DOHH2 (cell line): ENCODE measurements around the gene SLC29A4.

Experiments
- H3F3A ChIP-seq: fragments of 200-600 bp; sonication (generic), shearing (Covaris generic); 2 replicates; pipeline ENCODE4 v1.6.0; 2016; ENCODE audit warnings: antibody characterized with exemption, mild to moderate bottlenecking; ENCODE audit not compliant: control insufficient read depth, insufficient read depth
- H3K27ac ChIP-seq: fragments of 200-600 bp; sonication (generic); 2 replicates; pipeline ENCODE4 v1.5.1; 2014; ENCODE audit warnings: low read depth, mild to moderate bottlenecking, low read length, moderate library complexity
- H3K27me3 ChIP-seq: fragments of 200-600 bp; sonication (generic); 2 replicates; pipeline ENCODE4 v1.6.1; 2014; ENCODE audit warnings: mild to moderate bottlenecking, low read length, mixed read lengths; ENCODE audit not compliant: control insufficient read depth
- H3K36me3 ChIP-seq: fragments of 200-600 bp; sonication (generic); 2 replicates; pipeline ENCODE4 v1.6.1; 2014; ENCODE audit warnings: mild to moderate bottlenecking, low read length, moderate library complexity, mixed read lengths; ENCODE audit not compliant: control insufficient read depth
- H3K4me1 ChIP-seq: fragments of 200-600 bp; sonication (generic); 2 replicates; pipeline ENCODE4 v1.6.1; 2014; ENCODE audit warnings: mild to moderate bottlenecking, low read length, mixed read lengths; ENCODE audit not compliant: control insufficient read depth
- H3K4me2 ChIP-seq: fragments of 200-600 bp; sonication (generic); 2 replicates; pipeline ENCODE4 v1.6.0; 2014; ENCODE audit warnings: mild to moderate bottlenecking, low read length, moderate library complexity
- H3K4me3 ChIP-seq: fragments of 200-600 bp; sonication (generic); 2 replicates; pipeline ENCODE4 v1.5.1; 2014; ENCODE audit warnings: mild to moderate bottlenecking, low read length, mixed read lengths
- H3K79me2 ChIP-seq: fragments of 200-600 bp; sonication (generic); 2 replicates; pipeline ENCODE4 v1.6.1; 2014; ENCODE audit warnings: mild to moderate bottlenecking, low read length, mixed read lengths; ENCODE audit not compliant: control insufficient read depth
- H3K9me2 ChIP-seq: fragments of 200-600 bp; sonication (generic); replicated peaks from 2 replicates; pipeline ENCODE4 v1.6.1; 2014; ENCODE audit warnings: mild to moderate bottlenecking, low read length, mixed read lengths; ENCODE audit not compliant: control insufficient read depth
- H3K9me3 ChIP-seq: fragments of 200-600 bp; sonication (generic); 2 replicates; pipeline ENCODE4 v1.6.1; 2014; ENCODE audit warnings: antibody characterized with exemption, low read length, mixed read lengths; ENCODE audit not compliant: control insufficient read depth, insufficient read depth
- H4K20me1 ChIP-seq: fragments of 200-600 bp; sonication (generic); 2 replicates; pipeline ENCODE4 v1.6.0; 2014; ENCODE audit warnings: low read depth, mild to moderate bottlenecking, antibody characterized with exemption, low read length, moderate library complexity; ENCODE audit not compliant: control insufficient read depth, insufficient read depth
- EZH2phosphoT487 ChIP-seq: fragments of 200-600 bp; sonication (generic); IDR thresholded peaks from 2 replicates; pipeline ENCODE4 v1.6.1; 2017; ENCODE audit warnings: borderline replicate concordance, mild to moderate bottlenecking, antibody characterized with exemption, low read length, moderate library complexity, mixed read lengths
- TF ChIP-seq, protein P1 (sequence below): fragments of 200-600 bp; sonication (generic); IDR thresholded peaks from one replicate; pipeline ENCODE4 v1.5.1; 2014; ENCODE audit warnings: antibody characterized with exemption, mild to moderate bottlenecking, low read depth, low read length; ENCODE audit not compliant: poor library complexity, severe bottlenecking

The SLC29A4 gene

DNA sequence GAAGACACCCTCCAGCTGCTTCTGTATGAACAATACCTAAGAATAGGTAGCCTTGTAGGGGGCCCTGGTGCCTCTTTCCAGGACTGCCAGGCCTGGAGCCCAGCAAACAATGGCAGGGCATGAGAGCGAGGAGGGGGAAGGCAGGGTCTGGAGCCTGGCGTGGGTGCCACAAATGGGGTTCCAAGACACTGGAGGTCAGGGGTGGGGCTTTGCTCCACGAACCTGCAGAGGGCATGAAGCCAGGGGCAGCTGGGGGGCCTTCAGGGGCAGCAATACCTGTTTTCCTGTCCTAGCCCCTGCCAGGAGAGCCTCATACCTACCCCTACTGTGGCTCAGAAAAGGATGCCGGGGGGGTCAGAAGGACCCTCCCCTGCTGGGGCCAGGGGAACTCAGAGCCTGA is 61.6 kb downstream of the SLC29A4 start:
- Histone ChIP-seq H3F3A (no peaks in the 10 kb centered on the region), H3K9me3 (no peaks in the 10 kb centered on the region), H3K4me2 (no peak overlapping the region), H3K27ac (no peak overlapping the region), H4K20me1 (no peaks in the 10 kb centered on the region), H3K4me1 (no peaks in the 10 kb centered on the region), H3K4me3 (no peak overlapping the region), H3K9me2 (no peaks in the 10 kb centered on the region), H3K79me2 (no peaks in the 10 kb centered on the region), H3K36me3 (peaks cover 10% of the 10 kb centered on the region; the same call in 1 of the 2 replicates), H3K27me3 (no peaks in the 10 kb centered on the region)
- TF ChIP-seq, protein P1, sequence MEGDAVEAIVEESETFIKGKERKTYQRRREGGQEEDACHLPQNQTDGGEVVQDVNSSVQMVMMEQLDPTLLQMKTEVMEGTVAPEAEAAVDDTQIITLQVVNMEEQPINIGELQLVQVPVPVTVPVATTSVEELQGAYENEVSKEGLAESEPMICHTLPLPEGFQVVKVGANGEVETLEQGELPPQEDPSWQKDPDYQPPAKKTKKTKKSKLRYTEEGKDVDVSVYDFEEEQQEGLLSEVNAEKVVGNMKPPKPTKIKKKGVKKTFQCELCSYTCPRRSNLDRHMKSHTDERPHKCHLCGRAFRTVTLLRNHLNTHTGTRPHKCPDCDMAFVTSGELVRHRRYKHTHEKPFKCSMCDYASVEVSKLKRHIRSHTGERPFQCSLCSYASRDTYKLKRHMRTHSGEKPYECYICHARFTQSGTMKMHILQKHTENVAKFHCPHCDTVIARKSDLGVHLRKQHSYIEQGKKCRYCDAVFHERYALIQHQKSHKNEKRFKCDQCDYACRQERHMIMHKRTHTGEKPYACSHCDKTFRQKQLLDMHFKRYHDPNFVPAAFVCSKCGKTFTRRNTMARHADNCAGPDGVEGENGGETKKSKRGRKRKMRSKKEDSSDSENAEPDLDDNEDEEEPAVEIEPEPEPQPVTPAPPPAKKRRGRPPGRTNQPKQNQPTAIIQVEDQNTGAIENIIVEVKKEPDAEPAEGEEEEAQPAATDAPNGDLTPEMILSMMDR: no peak
- TF ChIP-seq EZH2phosphoT487: no peak

DNA sequence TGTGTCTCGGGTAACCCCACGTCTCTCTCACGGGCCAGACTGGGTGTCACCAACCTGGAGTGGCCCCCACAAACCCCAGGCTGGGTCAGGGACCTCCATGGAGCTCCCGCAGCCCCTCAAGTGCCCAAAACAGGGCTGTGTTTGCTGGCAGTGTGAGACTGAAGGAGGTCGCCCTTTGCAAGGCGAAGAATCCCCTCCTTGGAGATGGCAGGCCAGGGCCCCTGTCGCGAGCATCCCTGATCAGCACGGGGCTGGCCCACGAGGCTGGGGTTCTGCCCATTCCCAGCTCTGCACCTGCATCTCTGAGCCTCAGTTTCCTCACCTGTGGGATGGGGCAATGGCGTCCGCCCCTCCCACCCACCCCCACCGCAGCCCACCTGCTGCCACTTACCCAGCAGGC is 62.4 kb downstream of the SLC29A4 start:
- Histone ChIP-seq H4K20me1 (no peaks in the 10 kb centered on the region), H3K9me2 (no peaks in the 10 kb centered on the region), H3K4me2 (no peak overlapping the region), H3K4me1 (no peaks in the 10 kb centered on the region), H3K27ac (no peak overlapping the region), H3F3A (no peaks in the 10 kb centered on the region), H3K4me3 (no peak overlapping the region), H3K36me3 (peaks cover 10% of the 10 kb centered on the region; the same call in 1 of the 2 replicates), H3K9me3 (no peaks in the 10 kb centered on the region), H3K27me3 (no peaks in the 10 kb centered on the region), H3K79me2 (no peaks in the 10 kb centered on the region)
- no peak for TF ChIP-seq EZH2phosphoT487
- TF ChIP-seq, protein P1: no peak

DNA sequence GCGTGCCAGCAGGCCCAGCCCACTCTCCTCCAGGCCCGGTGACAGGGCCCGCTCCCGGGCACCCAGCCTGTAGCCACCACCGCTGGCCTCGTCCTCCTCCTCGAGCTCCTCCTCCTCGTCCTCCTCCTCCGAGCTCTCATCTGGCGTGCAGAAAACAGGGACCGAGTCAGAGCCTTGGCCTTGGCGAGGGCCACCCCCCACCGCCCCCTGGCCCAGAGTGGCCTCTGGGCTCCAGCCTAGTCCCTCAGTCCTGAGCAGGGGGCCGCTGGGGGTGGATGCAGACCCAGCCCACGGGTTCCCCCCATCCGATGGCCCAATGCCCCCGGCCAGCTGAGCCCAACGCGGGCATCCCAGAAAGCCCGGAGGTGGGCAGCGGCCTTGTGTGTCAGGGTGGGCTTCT is 62.9 kb downstream of the SLC29A4 start:
- no peak for TF ChIP-seq EZH2phosphoT487
- TF ChIP-seq, protein P1: no peak
- Histone ChIP-seq H3K9me3 (no peaks in the 10 kb centered on the region), H4K20me1 (no peaks in the 10 kb centered on the region), H3K27ac (no peak overlapping the region), H3K27me3 (no peaks in the 10 kb centered on the region), H3F3A (no peaks in the 10 kb centered on the region), H3K9me2 (no peaks in the 10 kb centered on the region), H3K4me2 (no peak overlapping the region), H3K4me3 (no peak overlapping the region), H3K36me3 (peaks cover 10% of the 10 kb centered on the region; the same call in 1 of the 2 replicates), H3K4me1 (no peaks in the 10 kb centered on the region), H3K79me2 (no peaks in the 10 kb centered on the region)
